Measurements from ENCODE around the gene NR2E1.

DNA sequence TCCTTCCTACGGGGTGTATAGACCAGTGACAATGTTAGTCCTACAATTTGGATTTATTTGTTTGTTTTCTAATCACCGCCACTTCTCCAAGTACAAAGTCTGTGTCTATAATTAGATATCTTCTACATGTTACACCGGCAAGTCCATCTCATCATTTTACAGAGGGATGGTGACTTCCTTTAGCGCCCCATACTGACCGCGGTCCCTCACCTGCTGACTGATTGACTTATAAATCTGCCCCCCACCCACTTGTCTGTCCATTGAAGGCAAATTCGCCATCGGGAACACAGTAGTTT lies 8.9 kb upstream of the NR2E1 start:
- TF ChIP-seq, protein P1, sequence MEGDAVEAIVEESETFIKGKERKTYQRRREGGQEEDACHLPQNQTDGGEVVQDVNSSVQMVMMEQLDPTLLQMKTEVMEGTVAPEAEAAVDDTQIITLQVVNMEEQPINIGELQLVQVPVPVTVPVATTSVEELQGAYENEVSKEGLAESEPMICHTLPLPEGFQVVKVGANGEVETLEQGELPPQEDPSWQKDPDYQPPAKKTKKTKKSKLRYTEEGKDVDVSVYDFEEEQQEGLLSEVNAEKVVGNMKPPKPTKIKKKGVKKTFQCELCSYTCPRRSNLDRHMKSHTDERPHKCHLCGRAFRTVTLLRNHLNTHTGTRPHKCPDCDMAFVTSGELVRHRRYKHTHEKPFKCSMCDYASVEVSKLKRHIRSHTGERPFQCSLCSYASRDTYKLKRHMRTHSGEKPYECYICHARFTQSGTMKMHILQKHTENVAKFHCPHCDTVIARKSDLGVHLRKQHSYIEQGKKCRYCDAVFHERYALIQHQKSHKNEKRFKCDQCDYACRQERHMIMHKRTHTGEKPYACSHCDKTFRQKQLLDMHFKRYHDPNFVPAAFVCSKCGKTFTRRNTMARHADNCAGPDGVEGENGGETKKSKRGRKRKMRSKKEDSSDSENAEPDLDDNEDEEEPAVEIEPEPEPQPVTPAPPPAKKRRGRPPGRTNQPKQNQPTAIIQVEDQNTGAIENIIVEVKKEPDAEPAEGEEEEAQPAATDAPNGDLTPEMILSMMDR (IDR thresholded peaks at IDR 0.05): no peak
- no peak for TF ChIP-seq ZFX (IDR thresholded peaks at IDR 0.05; ENCODE audit: borderline replicate concordance)

Measured in 22Rv1 (cell line).